SKM-1 treated with dmso at 0.1 percent for 144 hours (cell line): ENCODE results near the gene HELZ.
"Not testable (repeated sequence)": the region's sequence is repeated elsewhere in the genome, so short reads cannot be mapped to it uniquely, and the experiment has no call there.

Experiments used
- DNase-seq: peaks from one replicate; lab custom pipeline; 2025; ENCODE audit not compliant: unreplicated experiment; lab: John Stamatoyannopoulos, UW

HELZ gene

DNA sequence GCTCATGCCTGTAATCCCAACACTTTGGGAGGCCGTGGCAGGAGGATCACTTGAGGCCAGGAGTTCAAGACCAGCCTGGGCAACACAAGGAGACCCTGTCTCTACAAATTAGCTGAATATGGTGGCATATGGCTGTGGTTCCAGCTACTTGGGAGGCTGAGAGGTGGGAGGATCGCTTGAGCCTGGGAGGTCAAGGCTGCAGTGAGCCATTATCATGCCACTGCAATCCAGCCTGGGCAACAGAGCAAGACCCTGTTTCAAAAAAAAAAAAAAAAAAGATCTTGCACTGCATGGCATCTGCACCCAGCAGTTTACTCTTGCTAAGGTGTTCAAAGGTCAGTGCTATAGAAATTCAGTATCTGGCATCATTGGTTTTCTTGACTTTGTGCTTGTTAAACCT lies 26.2 kb upstream of the HELZ start:
- DNase-seq = not testable (repeated sequence)

DNA sequence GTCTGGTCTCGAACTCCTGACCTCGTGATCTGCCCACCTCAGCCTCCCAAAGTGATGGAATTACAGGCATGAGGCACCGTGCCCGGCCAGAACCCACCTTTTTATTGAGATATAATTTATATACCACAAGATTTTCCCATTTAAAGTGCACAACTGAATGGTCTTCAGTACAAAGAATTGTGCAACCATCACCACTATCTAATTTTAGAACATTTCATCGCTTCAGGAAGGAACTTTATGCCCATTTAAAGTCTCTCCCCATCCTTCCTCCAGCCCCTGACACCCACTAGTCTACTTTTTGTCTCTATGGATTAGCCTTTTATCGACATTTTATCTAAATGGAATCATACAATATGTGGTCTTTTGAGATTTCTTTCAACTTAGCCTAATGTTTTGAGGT lies 25.4 kb upstream of the HELZ start:
- DNase-seq = peak; percentile 31

DNA sequence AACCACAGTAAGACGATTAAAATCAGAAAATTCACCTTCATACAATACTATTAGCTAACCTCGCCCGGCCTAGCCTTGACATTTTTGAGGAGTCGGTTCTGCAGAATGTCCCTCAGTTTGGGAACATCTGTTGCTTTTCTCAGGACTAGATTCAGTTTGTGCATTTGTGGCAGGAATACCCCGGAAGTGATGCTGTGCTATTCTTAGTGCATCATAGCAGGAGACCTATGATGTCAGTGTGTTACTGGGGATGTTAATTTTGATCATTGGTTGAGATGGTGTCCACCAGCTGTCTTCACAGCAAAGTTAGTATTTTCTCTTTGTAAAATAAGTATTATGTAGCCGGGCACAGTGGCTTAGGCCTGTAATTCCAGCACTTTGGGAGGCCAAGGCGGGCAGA lies 21.5 kb upstream of the HELZ start:
- no peak for DNase-seq

DNA sequence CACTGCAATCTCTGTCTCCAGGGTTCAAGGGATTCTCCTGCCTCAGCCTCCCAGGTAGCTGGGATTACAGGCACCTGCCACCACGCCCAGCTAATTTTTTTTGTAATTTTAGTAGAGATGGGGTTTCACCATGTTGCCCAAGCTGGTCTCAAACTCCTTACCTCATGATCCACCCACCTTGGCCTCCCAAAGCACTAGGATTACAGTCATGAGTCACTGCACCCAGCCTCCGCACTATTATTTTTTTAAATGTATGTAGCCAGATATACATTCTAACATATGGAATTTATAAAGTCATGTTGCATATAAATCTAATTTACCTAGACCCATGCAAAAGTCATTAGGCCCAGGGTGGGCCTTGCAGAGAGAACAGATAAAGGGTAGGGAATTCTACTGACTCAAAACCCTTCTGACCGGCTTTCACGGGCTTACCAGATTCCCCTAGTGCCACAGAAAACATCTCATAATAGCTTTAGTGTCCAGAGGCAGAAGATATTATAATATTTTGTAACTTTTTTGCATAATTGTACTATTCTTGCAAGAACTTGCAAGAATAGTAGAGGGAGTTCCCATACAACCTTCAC lies 20.5 kb upstream of the HELZ start:
- DNase-seq = no peak

DNA sequence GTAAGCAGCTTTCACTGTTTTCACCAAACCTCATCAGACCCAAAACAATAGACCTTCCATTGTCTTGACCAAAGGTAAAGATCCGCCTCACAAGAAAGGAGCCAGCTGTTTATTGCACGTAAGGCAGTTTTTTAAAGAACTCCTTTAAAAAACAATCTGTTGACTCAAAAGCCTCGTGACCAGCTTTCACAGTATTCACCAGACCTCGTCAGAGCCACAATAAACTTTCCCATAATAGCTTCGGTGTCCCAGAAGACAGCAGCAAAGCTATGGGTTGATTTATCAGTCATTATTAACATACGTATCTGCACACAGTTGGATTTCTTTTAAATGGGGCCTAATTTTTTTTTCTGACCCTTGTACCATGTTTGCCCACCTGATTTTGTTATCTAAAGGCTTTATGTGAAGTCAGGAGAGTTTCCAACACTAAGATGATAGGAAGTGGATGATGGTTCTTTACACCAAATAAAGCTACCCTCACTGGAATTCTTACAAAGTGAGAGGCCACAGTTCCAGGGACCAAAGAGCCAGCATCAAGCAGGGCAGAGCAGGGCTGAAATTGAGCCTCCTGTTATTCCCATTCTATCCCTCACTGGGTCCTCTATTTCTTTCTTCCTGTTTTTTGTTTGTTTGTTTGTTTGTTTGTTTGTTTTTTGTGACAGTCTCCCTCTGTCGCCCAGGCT lies 17.6 kb upstream of the HELZ start:
- no peak for DNase-seq

DNA sequence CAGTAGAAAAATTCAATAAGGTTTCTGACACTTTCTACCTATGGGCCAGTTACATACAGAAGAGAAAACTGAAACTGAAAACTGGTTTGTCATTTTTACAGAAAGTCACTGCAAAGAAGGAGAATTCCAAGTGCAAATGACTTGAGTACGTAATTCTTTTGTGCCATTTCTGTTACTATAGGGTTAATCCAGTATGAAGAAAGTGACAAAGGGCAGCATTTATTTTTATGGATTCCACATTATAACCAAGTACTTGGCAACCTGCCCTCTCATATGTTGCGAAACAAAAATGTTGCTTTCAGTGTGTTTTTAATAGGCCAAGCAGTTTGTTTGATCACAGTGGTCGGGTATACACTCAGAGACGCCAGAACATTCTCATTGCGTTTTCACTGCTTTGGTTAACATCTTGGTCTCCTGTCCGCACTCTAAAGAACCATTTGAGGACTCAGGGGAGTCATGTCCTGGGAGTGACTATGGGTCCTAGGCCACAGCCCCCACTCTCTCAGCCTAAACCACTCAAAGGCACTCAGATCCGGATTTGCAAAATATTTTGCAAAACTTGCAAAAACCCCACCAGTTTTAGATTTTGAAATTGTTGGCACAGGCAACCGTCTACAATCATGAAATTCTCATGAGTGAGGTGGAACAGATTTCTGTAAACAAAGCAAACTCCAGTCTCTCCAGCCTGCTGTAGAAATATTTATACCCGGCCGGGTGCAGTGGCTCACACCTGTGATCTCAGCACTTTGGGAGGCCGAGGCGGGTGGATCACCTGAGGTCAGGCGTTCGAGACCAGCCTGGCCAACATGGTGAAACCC lies 15.4 kb upstream of the HELZ start:
- peak; percentile 29 for DNase-seq

DNA sequence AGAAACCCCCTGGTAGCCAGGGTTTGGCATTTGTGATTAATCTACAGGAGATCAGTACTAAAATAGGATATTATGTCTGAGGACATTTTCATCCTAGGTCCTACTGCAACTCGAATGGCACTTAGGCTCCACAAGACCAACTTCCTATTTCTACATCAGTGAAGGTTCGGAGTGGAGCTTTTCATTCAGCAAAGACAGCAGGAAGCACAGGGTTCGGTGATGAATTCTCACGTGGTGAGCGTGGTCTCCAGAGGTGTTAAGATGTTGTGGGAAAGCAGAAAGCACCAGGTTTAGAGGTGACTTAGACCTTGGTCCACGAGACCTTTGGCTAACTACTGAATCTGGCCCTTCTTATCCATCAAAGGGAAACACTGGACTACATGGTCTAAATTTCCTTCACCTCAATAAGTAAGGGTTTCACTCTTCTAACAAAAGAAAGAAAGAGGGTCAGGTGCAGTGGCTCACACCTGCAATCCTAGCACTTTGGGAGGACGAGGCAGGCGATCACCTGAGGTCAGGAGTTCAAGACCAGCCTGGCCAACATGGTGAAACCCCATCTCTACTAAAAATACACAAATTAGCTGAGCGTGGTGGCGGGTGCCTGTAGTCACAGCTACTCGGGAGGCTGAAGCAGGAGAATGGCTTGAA lies 13.9 kb upstream of the HELZ start:
- peak; percentile 66 for DNase-seq

DNA sequence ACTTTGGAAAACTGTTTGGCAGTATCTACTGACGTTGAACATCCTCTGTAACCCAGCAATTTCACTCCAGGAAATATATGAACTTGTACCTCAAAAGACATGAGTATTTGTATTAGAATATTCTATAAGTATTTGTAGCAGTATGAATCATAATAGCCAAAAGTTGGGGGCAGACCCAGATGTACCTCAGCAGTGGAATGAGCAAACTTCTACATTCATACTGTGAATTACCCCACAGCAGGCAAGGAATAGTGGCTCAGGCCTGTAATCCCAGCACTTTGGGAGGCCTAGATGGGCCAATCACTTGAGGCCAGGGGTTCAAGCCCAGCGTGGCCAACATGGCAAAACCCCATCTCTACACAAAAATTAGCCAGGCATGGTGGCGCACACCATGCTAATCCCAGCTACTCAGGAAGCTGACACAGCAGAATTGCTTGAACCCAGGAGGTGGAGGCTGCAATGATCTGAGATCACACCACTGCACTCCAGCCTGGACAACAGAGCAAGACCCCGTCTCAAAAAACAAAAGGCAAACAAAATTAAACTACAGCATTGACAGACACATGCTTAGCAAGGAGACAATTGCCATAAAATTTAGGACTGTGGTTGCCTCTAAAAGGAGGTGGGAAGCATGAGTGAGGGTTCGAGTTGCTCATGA lies 11.2 kb upstream of the HELZ start:
- no peak for DNase-seq

DNA sequence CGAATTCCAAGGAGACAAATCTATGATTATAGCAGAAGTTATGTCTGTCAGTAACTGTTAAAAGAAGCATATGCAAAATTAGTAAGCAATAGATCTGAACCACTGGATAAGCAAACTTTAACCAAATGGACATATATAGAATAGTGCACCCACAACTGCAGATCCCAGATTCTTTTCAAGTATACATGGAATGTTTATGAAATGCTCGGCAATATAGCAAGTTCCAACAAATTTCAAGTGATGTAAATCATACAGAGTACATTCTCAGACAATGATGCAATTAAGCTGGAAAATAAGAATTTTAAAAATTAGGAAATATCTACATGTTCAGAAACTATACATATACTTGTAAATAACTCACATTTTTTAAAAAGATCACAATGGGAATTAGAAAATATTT lies 8.4 kb upstream of the HELZ start:
- no peak for DNase-seq

DNA sequence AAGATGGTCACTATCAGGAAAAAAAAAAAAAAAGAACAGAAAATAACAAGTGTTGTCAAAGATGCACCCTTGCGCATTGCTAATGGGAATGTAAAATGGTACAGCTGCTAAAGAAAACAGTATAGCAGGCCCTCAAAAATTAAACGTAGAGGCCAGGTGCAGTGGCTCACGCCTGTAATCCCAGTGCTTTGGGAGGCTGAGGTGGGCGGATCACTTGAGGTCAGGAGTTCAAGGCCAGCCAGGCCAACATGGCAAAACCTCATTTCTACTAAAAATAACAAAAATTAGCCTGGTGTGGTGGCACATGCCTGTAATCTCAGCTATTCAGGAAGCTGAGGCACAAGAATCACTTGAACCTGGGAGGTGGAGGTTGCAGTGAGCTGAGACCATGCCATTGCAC lies 6.6 kb upstream of the HELZ start:
- DNase-seq = not testable (repeated sequence)

DNA sequence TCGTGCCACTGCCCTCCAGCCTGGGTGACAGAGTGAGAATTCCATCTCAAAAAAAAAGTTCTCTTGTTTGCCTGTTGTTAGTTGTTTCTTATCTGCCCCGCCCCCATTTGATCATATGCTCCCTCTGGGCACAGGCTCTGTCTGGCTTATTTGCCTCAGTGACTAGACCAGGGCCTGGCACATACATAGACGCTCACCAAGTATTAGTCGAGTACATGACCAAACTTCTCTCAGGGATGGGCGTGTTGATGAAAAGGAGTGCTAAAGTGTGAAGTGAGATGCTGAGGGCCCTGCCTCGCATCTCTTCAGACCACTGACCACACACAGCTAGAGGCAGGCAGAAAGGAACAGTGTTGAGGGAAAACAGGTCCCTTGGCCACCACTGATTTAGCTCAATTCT lies 3.3 kb upstream of the HELZ start:
- no peak for DNase-seq

DNA sequence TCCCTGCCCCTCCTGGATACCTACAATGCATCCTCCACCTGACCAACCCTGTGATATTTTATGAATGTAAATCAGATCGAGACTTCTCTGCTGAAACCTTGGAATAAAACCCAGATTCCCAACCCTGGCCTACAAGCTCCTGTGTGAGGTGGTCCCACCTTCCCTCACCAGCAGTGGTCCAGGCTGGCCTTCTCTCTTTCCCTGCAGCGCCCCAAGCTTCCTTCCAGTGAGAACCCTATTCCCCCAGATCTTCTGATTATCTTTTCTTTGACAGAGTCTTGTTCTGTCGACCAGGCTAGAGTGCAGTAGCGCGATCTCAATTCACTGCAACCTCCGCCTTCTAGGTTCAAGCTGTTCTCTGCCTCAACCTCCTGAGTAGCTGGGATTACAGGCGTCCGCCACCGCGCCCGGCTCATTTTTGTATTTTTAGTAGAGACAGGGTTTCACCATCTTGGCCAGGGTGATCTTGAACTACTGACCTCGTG lies 2.5 kb upstream of the HELZ start:
- DNase-seq = no peak

DNA sequence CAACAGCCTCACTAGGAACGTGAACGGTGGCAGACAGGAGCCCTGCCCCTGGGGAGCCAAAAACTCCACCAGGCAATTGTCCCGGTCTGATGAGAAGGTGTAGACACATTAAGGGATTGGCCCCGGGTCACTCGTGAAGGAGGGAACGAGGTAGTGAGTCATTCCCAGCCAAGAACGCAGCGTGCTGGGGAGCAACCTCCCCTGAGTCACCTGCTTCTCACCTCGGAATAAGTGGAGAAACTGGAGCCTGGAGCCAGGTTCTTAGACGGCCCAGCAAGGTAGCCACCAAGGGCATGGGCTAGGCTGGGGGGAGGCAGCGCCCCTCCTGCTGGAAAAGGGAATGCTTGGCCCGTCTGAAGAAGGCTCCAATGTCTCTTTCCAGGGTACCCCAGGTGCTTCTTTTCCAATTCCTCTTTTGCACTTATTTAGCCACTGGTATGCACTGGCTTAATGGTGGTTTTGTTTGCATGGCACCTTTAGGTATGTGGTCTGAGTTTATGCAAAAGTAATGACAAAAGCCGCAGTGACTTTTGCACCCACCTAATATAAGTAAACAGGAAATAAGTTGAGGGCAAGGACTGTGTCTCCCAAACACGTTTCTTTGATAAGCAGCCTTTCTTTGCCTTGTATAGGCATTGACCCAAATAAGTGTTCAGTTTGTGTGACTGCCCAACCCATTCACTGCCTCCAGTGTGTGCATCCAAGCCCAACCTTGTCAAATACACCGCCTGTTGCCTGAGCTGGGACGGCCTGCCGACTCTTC lies 1.8 kb upstream of the HELZ start:
- no peak for DNase-seq

DNA sequence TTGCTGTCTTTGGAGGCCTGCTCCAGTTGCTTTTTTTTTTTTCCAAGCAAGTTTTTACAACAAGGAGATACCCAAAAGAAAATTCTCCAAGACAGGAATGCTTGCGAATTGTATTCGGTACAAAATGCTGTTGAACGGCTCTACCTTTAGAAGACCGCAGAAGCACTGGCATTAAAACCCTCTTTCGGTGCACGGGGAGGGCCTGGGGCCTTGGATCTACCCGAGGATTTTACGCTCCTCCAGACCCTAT lies 1.3 kb upstream of the HELZ start:
- no peak for DNase-seq

DNA sequence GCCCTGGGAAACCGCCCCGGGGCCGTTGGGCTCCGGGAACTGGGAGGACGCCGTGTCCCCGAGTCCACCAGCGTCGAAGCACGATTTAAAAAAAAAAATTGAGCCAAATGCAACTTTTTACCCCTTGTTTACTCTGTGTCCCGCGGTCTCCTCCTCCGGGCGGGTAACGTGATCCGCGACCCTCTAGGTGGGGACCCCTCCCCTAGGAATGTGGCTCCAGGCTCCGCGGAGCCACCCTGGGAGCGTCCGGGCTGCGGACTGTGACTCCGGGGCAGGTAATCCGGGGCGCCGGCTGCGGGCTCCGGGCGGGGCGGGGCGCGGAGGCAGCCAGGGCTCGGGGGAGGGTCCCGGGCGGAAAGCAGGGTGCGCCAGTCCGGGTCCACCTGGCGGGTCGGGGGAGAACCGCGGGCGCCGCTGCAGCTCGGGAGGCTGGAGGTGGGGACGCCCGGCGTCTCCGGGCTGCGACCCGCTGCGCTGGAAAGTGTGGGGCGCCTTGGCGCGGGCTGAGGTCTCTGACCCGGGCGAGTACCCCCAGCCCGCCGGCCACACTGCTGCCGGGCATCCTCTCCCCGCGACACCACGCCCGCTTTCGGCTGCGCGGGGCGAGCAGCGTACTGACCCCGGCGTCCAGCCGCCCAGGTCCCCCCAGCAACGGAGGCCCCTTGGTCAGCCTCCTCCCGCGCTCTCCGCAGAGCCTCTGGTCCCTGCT lies 852 bp upstream of the HELZ start:
- no peak for DNase-seq

DNA sequence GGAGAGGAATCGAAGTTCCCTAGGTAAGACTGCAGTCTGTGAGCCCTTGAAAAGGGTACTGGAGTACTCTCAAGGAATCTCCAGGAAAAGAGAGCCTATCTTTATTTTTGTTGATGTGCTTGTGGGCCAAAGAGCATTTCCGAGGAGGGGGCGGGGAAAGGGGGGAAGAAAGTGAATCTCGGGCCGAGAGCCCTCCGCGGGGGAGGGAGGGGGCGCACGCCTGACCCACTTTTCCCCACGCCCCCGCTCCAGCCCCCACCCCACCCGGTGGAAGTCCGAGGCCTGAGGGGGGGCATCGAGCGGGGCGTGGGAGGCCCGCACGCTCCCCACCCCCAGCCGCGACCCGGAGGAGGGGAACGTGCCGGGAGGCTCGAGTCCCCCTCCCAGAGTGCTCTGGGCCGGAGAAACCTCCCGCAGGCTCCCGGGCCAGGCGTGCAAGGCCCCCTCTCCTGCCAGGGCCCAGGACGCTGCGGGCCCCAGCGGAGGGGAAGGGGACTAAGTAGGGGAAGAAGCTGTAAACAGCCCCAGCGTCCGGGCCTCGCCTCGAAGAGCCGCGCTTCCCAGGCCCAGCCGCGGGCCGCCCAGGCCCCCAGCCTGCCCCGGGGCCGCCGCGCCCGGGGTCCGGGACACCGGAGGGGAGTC lies 444 bp downstream of the HELZ start:
- DNase-seq = no peak

DNA sequence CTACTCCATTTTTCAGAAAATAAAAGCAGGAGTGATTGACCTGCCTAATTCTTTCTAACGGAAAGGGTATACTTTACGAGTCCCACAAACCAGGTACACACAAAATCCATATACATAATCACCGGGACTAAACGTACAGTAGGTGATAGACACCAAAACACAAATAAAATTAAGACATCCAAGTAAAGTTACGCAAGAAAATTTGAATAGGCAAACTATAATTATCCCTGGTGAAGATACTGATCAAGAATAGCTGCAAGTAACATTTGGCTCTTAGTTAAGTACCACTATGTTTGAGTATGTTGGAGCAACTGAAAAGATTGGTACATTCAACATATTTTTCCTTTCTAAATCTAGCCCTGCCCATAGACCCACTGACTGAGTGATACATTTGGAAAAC lies 1.7 kb downstream of the HELZ start:
- DNase-seq = no peak

DNA sequence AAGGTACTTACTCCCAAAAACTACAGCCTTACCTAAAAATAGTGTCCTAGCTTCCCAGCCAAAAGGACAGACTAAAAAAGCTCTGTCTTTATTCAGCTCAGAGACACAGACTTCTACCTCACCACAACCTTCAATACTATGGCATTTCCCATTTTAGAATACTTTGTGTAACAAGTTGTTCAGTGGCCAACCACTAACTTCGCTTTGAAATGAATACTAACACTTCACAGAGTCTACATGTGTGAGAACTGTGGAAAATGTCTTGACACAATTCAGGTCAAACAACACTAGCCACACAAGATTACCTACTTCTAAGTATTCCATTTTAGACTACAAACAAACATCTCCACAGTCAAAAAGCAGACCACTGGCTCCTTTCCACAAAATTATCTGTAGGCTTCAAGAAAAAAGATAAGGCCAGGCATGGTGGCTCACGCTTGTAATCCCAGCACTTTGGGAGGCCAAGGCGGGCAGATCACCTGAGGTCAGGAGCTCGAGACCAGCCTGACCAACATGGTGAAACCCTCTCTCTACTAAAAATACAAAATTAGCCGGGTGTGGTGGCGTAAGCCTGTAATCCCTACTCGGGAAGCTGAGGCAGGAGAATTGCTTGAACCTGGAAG lies 3.2 kb downstream of the HELZ start:
- DNase-seq = no peak

DNA sequence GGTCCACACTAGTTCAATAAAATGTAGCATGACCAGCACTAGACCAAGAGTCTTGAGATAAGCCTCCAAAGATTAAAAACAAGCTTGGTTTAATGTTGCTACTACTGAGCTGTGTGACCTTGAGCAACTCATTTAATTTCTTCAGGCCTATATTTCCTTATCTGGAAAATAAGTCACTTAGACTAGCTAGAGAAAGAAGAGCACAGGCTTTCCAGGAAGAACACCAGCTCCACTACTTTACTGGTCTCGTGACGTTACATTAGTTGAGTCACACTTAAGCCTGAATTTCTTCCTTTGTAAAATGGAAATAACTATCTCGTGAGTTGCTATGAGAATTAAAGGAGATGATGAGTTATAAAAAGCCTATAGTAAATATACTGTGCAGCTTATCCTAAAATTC lies 5.4 kb downstream of the HELZ start:
- DNase-seq = no peak
